ENCODE measurements around the gene PCDHGC4.

The PCDHGC4 gene

DNA sequence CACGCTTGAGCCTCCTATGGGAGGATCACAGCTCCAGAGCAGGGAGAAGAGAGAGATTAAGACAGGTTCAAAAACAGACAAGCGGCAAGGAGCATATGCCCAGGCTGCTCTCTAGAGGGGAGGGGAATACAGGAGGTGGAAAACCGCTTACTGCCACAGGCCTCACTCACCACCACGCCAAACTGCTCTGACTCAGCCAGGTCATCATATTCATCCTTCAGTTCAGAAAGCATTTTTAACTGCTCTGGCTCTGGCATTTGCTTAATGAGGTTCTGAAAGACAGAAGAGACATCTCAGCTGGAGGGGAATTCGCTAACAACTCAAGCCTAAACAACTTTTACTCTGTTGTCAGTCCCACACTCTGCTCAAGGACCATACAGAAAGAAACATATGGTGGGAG lies 44.2 kb downstream of the PCDHGC4 start:
- no peak for DNase-seq (ENCODE audit: low read depth)
- no peak overlapping the region for H3K4me3 ChIP-seq (ENCODE audit: low read length)
- TF ChIP-seq, protein P1, sequence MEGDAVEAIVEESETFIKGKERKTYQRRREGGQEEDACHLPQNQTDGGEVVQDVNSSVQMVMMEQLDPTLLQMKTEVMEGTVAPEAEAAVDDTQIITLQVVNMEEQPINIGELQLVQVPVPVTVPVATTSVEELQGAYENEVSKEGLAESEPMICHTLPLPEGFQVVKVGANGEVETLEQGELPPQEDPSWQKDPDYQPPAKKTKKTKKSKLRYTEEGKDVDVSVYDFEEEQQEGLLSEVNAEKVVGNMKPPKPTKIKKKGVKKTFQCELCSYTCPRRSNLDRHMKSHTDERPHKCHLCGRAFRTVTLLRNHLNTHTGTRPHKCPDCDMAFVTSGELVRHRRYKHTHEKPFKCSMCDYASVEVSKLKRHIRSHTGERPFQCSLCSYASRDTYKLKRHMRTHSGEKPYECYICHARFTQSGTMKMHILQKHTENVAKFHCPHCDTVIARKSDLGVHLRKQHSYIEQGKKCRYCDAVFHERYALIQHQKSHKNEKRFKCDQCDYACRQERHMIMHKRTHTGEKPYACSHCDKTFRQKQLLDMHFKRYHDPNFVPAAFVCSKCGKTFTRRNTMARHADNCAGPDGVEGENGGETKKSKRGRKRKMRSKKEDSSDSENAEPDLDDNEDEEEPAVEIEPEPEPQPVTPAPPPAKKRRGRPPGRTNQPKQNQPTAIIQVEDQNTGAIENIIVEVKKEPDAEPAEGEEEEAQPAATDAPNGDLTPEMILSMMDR (conservative IDR thresholded peaks at IDR 0.05; ENCODE audit: low read depth, low read length), result no peak

DNA sequence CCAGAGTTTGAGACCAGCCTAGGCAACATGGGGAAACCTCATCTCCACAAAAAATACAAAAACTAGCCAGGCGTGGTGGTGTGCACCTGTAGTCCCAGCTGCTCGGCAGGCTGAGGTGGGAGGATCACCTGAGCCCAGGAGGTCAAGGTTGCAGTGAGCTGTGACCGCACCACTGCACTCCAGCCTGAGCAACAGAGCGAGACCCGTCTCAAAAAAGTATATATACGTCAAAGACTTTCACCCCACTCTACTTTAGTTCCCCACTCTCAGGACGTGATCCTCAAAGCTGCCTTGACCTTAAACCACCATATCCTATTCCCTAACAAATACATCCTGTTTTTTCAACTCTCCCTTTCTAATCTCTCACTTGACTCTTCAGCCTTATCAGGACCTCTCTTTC lies 45.0 kb downstream of the PCDHGC4 start:
- TF ChIP-seq, protein P1 (conservative IDR thresholded peaks at IDR 0.05; ENCODE audit: low read depth, low read length), result no peak
- no peak overlapping the region for H3K4me3 ChIP-seq (ENCODE audit: low read length)
- no peak for DNase-seq (ENCODE audit: low read depth)

DNA sequence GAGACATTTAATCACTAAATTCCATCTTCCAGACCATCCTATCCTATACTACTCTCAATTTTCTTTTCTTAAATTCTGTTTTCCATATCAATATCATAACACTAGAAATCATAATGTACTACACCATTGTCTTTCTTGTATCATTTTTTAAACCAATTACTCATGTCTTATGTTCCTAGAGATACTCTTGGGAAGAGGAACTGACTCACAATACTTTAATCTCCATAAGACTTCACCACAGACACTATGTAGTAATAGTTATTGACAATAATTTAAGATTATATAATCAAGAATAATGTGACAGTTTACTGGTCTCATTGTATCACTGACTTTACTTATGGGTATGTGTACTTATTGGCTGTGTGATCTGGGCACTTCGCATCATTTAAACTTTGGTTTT lies 47.9 kb downstream of the PCDHGC4 start:
- no peak overlapping the region for H3K4me3 ChIP-seq (ENCODE audit: low read length)
- DNase-seq (ENCODE audit: low read depth), result no peak
- TF ChIP-seq, protein P1 (conservative IDR thresholded peaks at IDR 0.05; ENCODE audit: low read depth, low read length), result no peak

DNA sequence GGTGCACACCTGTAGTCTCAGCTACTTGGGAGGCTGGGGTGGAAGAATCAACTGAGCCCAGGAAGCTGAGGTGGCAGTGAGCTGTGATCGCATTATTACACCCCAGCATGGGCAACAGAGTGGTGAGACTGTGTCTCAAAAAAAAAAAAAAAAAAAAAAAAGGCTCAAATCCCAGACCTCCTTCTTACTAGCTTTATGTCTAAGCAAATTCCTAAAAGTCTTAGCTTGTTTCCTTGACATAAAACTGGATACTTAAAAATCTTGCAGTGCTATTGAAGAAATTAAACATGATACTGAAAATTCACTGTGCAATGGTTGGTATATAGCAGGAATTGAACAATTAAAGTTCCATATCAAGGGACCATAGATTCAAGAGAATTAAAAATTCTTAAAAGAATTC lies 49.1 kb downstream of the PCDHGC4 start:
- DNase-seq (ENCODE audit: low read depth), result no peak
- TF ChIP-seq, protein P1 (conservative IDR thresholded peaks at IDR 0.05; ENCODE audit: low read depth, low read length), result no peak

DNA sequence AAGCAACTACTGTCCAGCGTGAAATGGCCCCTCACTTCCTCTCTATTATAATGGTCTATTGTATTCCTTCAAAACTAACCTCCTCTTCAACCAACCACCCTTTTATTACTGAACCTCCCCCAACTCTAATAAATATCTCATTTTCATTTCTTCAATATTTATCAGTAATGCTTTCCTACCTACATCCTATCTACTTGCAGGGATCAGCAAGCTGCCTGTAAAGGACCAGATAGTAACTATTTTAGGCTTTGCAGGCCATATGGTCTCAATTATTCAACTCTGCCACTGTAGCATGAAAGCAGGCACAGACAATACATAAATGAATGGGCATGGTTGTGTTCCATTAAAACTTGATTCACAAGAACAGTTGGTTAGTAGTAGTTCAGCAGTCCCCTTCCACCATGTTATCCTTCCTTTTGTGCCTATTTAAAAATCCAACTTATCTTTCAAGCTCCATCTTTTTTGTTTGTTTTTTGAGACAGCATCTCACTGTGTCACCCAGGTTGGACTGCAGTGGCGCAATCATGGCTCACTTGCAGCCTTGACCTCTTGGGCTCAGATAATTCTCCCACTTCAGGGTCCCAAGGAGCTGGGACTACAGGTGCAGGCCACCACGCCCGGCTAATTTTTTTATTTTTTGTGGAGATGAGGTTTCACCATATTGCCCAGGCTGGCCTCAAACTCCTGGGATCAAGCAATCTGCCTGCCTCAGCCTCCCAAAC lies 49.8 kb downstream of the PCDHGC4 start:
- no peak overlapping the region for H3K4me3 ChIP-seq (ENCODE audit: low read length)
- TF ChIP-seq, protein P1 (conservative IDR thresholded peaks at IDR 0.05; ENCODE audit: low read depth, low read length), result no peak
- no peak for DNase-seq (ENCODE audit: low read depth)

More for the DNA sequence above, 49.1 kb downstream of the PCDHGC4 start:
- H3K4me3 ChIP-seq (ENCODE audit: low read length), result no peak overlapping the region
